Tibial nerve (tissue), 4 donors: ENCODE measurements around the gene FLACC1. TPM values are rescaled to one million over a fixed set of nuclear protein-coding genes. Genes with fewer than 3 reads are reported as not detected.

Experiments used
- DNase-seq, 2 donors: peaks; one replicate each; pipeline ENCODE4 v3.0.0-alpha.2; 2019; ENCODE audit warnings: low spot score in 2 of 2
- H3K27ac ChIP-seq, 4 donors: fragments of 200-600 bp; sonication (generic) in 3 of 4; one replicate each; pipeline ENCODE4 v1.5.1; 2017 to 2019; ENCODE audit warnings: mild to moderate bottlenecking in 1 of 4
- H3K27me3 ChIP-seq, 2 donors: fragments of 200-600 bp; sonication (generic) in 1 of 2; one replicate each; pipeline versions ENCODE4 v1.5.1 to v1.6.0; 2017 to 2019
- H3K36me3 ChIP-seq, 3 donors: fragments of 200-600 bp; sonication (generic); one replicate each; pipeline ENCODE4 v1.5.1; 2018 to 2019
- H3K4me1 ChIP-seq, 4 donors: fragments of 200-600 bp; sonication (generic) in 3 of 4; one replicate each; pipeline ENCODE4 v1.5.1; 2017 to 2019
- H3K4me3 ChIP-seq, 4 donors: fragments of 200-600 bp; sonication (generic) in 3 of 4; one replicate each; pipeline ENCODE4 v1.5.1; 2017 to 2019; ENCODE audit warnings: mild to moderate bottlenecking in 1 of 4, moderate library complexity in 1 of 4
- H3K9me3 ChIP-seq, 4 donors: fragments of 200-600 bp; sonication (generic) in 3 of 4; one replicate each; pipeline ENCODE4 v1.5.1; 2017 to 2019
- EP300 ChIP-seq, 2 donors: sonication (generic); formaldehyde crosslinking; IDR thresholded peaks; one replicate each; pipeline ENCODE4 v1.6.1; 2017; ENCODE audit warnings: antibody characterized with exemption in 2 of 2, mild to moderate bottlenecking in 1 of 2
- POLR2A ChIP-seq, 2 donors: fragments of 450-650 bp; IDR thresholded peaks; one replicate each; pipeline ENCODE4 v1.6.1; 2017; ENCODE audit warnings: antibody characterized with exemption in 2 of 2, mild to moderate bottlenecking in 2 of 2, moderate library complexity in 2 of 2
- WGBS, 2 donors: methylation state at CpG; one replicate each; pipeline ENCODE4 v1.1.5; 2018; 5-methylcytosine and 5-hydroxymethylcytosine counted together
- total RNA-seq, 4 donors: library from RNA; depleted of rRNA; stranded (reverse); fragments of >200 nt; gene quantifications; one replicate each; pipeline ENCODE4 v1.1.0, GENCODE V29; 2016
- TF ChIP-seq, protein P1 (sequence below), 5 experiments: fragments of 200-600 bp in 3 of 5; fragments of 450-650 bp in 2 of 5; sonication (generic) in 3 of 5; IDR thresholded peaks; one replicate each; pipeline ENCODE4 v1.5.1; 2016 to 2019; ENCODE audit warnings: antibody characterized with exemption in 5 of 5, mild to moderate bottlenecking in 3 of 5, moderate library complexity in 2 of 5

The FLACC1 gene
- total RNA-seq, 4 donors from 2014 or later: 0.66 to 2.1 (median 1.1) TPM

DNA sequence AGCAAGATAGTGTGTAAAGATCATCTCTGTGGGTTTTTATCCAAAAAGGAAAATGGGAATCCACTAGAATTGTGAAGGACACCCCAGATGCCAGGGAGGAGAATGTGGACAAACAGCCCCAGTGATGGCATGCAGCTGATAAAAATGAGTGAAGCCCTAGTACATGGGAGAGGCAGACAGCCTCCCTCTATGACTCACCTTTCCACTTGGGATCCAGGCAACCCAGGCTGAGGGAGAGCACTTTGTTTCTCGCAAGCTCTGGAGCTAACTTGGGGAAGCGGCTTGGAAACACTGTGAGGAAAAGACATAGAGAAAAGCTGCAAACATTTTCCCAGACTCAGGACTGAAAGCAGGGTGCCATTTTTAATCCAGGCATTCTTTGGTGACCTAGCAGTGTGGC, 5.3 kb upstream of the FLACC1 start:
- H3K4me3 ChIP-seq: no peak overlapping the region
- WGBS, 2 donors: 97 to 100% methylated on average over 2 of the region's 2 CpGs
- H3K9me3 ChIP-seq: peaks cover 0 to 8% (median 3%) of the 10 kb centered on the region in 4 donors
- TF ChIP-seq POLR2A (IDR thresholded peaks at IDR 0.05): no peak
- TF ChIP-seq EP300 (IDR thresholded peaks at IDR 0.05): no peak
- TF ChIP-seq, protein P1, sequence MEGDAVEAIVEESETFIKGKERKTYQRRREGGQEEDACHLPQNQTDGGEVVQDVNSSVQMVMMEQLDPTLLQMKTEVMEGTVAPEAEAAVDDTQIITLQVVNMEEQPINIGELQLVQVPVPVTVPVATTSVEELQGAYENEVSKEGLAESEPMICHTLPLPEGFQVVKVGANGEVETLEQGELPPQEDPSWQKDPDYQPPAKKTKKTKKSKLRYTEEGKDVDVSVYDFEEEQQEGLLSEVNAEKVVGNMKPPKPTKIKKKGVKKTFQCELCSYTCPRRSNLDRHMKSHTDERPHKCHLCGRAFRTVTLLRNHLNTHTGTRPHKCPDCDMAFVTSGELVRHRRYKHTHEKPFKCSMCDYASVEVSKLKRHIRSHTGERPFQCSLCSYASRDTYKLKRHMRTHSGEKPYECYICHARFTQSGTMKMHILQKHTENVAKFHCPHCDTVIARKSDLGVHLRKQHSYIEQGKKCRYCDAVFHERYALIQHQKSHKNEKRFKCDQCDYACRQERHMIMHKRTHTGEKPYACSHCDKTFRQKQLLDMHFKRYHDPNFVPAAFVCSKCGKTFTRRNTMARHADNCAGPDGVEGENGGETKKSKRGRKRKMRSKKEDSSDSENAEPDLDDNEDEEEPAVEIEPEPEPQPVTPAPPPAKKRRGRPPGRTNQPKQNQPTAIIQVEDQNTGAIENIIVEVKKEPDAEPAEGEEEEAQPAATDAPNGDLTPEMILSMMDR (IDR thresholded peaks at IDR 0.05): no peak
- peaks cover 0 to 4% (median 0%) of the 10 kb centered on the region in 4 donors for H3K4me1 ChIP-seq
- H3K27ac ChIP-seq: no peak overlapping the region
- peaks cover 0 to 44% (median 0%) of the 10 kb centered on the region in 3 donors for H3K36me3 ChIP-seq
- no peaks in the 10 kb centered on the region for H3K27me3 ChIP-seq
- no peak for DNase-seq

DNA sequence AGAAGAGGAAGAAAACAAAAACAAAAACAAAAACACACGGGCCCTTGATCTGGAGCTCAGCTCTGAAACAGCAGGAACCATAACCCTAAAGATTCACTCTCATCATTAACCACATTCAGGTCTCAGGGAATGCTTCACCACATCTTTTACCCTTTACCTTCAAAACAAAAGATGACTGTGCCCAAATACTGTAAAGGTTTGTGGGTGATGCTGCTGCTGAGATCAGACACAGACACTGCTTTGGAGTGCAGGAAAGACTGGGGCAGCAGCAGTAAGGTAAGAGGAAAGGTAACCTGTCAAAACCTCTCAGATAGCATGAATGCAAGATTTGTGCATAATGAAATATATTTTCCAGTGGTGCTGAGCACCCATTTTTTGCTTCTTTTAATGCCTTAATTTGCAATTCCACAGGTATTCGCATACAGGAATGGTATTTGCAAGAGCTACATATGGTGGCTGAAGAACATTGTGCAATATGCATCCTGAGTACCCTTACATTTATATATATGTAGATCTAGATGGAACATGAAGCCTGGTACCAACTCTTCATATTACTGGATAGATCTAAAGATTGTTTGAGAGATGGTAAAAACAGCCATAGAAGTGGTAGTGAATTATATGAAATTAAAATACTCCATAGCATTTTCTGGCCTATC, 4.1 kb upstream of the FLACC1 start:
- TF ChIP-seq POLR2A (IDR thresholded peaks at IDR 0.05) (no peak), EP300 (IDR thresholded peaks at IDR 0.05) (no peak)
- TF ChIP-seq, protein P1 (IDR thresholded peaks at IDR 0.05): no peak
- Histone ChIP-seq H3K27ac (no peak overlapping the region), H3K9me3 (no peaks in the 10 kb centered on the region), H3K4me1 (peaks cover 0 to 7% (median 0%) of the 10 kb centered on the region in 4 donors), H3K27me3 (no peaks in the 10 kb centered on the region), H3K36me3 (peaks cover 0 to 39% (median 0%) of the 10 kb centered on the region in 3 donors), H3K4me3 (no peak overlapping the region)
- no peak for DNase-seq
- WGBS, 2 donors: 94 to 98% methylated on average over 2 of the region's 2 CpGs

DNA sequence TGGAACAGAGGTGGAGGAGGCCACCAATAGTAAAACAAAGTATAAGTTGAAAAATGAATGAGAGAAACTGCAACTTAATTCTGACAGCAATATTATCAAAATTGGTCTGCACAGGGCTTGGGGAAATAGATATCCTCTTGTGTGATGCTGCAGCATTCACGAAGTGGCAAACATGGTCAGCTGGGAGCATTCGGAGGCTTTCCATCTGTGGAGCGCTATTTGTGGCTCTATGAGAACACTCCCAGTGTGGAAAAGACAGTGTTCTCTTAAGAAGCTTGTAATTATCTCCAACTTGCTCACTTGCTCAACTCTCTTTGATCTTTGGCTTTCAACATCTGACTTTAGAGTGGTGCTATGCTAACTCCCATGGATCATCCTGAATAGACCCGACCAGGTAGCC, 3.1 kb upstream of the FLACC1 start:
- peaks cover 0 to 7% (median 0%) of the 10 kb centered on the region in 4 donors for H3K4me1 ChIP-seq

DNA sequence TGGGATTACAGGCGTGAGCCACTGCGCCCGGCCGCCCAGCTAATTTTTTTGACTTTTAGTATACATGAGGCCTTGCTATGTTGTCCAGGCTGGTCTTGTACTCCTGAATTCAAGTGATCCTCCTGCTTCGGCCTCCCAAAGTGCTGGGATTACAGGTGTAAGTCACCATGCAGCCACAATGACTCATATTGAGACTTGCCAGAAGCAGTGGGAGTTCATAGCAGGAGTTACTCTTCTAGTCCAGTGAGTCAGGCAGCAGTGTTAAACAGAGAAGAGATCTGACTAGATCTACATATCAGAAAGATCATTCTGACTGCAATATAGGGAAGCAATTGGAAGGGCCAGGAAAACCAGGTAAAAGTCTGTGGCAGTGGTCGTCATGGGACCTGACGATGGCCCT, 1.5 kb upstream of the FLACC1 start:
- H3K27me3 ChIP-seq: no peaks in the 10 kb centered on the region
- H3K4me1 ChIP-seq: peaks cover 0 to 7% (median 0%) of the 10 kb centered on the region in 4 donors
- DNase-seq: no peak
- H3K9me3 ChIP-seq: no peaks in the 10 kb centered on the region
- no peak overlapping the region for H3K27ac ChIP-seq
- H3K4me3 ChIP-seq: no peak overlapping the region
- TF ChIP-seq, protein P1 (IDR thresholded peaks at IDR 0.05): no peak
- TF ChIP-seq EP300 (IDR thresholded peaks at IDR 0.05) (no peak), POLR2A (IDR thresholded peaks at IDR 0.05) (no peak)
- WGBS, 2 donors: 84 to 95% methylated on average over 7 of the region's 7 CpGs
- H3K36me3 ChIP-seq: peaks cover 0 to 39% (median 0%) of the 10 kb centered on the region in 3 donors

More for the DNA sequence above, 3.1 kb upstream of the FLACC1 start:
- DNase-seq: no peak
- no peak overlapping the region for H3K4me3 ChIP-seq
- no peak overlapping the region for H3K27ac ChIP-seq
- peaks cover 0 to 39% (median 0%) of the 10 kb centered on the region in 3 donors for H3K36me3 ChIP-seq
- 86 to 89% methylated on average over 4 of the region's 4 CpGs for WGBS, 2 donors
- no peak for TF ChIP-seq EP300 (IDR thresholded peaks at IDR 0.05)
- TF ChIP-seq, protein P1 (IDR thresholded peaks at IDR 0.05): no peak
- H3K9me3 ChIP-seq: no peaks in the 10 kb centered on the region
- H3K27me3 ChIP-seq: no peaks in the 10 kb centered on the region

DNA sequence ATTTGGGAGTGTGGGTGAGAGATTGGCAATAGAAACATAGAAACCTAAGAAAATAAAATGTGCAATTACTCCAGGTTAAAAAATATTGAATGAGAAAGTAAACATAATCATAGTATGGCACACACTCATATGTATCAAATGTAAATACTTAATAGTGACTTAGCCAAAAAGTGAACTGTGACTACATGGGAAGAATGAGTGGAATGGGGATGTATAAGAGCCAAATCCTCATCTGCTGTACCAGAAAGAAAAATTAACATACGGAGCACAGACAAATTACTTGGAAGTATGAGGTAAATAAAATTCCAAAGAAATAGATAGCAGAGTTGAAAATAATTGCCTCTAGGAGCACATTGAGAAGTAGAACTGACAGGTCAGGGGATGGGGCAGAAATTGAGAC, 4.0 kb downstream of the FLACC1 start:
- no peaks in the 10 kb centered on the region for H3K9me3 ChIP-seq
- H3K4me1 ChIP-seq: peaks cover 0 to 7% (median 0%) of the 10 kb centered on the region in 4 donors
- no peak overlapping the region for H3K4me3 ChIP-seq
- WGBS, 2 donors: 50 to 59% methylated on average over 1 of the region's 1 CpG
- no peak for DNase-seq
- H3K36me3 ChIP-seq: peaks cover 0 to 14% (median 0%) of the 10 kb centered on the region in 3 donors
- TF ChIP-seq POLR2A (IDR thresholded peaks at IDR 0.05) (no peak), EP300 (IDR thresholded peaks at IDR 0.05) (no peak)
- TF ChIP-seq, protein P1 (IDR thresholded peaks at IDR 0.05): no peak
- no peaks in the 10 kb centered on the region for H3K27me3 ChIP-seq
- no peak overlapping the region for H3K27ac ChIP-seq
